ENCODE measurements around the gene RYK.

- TF ChIP-seq, protein P1, sequence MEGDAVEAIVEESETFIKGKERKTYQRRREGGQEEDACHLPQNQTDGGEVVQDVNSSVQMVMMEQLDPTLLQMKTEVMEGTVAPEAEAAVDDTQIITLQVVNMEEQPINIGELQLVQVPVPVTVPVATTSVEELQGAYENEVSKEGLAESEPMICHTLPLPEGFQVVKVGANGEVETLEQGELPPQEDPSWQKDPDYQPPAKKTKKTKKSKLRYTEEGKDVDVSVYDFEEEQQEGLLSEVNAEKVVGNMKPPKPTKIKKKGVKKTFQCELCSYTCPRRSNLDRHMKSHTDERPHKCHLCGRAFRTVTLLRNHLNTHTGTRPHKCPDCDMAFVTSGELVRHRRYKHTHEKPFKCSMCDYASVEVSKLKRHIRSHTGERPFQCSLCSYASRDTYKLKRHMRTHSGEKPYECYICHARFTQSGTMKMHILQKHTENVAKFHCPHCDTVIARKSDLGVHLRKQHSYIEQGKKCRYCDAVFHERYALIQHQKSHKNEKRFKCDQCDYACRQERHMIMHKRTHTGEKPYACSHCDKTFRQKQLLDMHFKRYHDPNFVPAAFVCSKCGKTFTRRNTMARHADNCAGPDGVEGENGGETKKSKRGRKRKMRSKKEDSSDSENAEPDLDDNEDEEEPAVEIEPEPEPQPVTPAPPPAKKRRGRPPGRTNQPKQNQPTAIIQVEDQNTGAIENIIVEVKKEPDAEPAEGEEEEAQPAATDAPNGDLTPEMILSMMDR (IDR thresholded peaks at IDR 0.05; ENCODE audit: low read depth, low read length) = no peak
- TF ChIP-seq POLR2A (IDR thresholded peaks at IDR 0.05; ENCODE audit: extremely low read depth, insufficient read length) = no peak
These were observed 17.3 kb upstream of the RYK start for GRCh38 chr3:134267996-134268395.

Data from NB4 (cell line).